Measurements from ENCODE around the gene NBPF1. TPM values are rescaled to one million over a fixed set of nuclear protein-coding genes. Genes with fewer than 3 reads are reported as not detected.
A peak's percentile ranks its signal among the peaks of the same experiment; 100 is the strongest.
"Not testable (repeated sequence)": the region's sequence is repeated elsewhere in the genome, so short reads cannot be mapped to it uniquely, and the experiment has no call there.

NBPF1 gene
- total RNA-seq, result 1 to 10 TPM; 1.6 to 1.9 TPM

DNA sequence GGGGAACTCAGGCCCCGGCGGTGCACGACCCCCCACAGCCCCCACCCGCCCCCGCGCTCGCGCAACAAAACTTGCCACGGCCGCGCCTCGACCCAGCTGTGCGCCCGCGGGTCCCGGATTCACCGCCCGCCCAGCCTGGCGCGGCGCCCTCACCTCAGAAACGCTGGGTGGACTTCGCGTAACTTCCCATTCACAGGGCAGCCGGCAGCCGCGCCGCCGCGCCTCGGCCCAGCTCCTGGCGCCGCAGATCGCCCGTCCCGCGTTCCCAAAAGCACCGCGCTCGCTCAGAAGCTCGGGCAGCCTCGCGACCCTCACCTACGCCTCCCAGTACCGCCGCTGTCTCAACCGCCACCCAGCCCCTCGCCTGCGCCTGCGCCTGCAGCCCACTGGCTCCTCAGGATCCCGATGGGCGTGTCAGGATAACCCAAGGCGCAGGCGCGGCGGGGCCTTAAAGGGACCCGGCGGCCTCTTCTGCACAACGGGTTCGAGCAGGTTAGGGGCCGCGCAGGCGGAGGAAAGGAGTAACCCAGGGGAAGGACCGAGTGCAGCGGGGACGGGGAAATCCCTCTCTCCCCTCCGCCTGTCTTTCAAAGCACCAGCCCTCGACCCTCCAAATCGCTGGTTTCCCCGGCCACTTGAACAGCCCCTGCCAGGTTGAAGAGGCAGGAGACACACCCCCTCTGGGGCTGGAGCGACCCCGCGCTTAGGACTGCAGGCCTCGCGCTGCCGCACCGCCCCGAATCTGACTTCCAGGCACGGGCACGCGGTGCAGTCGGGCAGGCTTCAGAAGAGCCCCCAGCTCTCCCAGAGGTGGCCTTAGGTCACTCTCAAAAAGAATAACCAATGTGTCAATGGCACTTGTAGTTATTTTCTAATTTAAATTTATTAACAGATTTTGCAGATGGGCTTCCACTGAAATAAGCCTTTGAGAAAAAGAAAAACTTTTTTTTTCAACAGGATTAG, at the start of gene NBPF1:
NBPF1 (minus strand) TSS at position 380 of the 963 bp plus-strand sequence.
- CTCF ChIA-PET, result interaction anchor here (0.6 to 2.1 kb wide), 4 partner anchors 7 to 459 kb away, joined by 4 to 16 read pairs (median 8); no protein-coding TSS in a partner anchor
- Mint-ChIP-seq H3K27ac (no peak within 1 kb of the TSS), H3K36me3 (ENCODE audit: low read depth) (no peaks in the 10 kb centered on the region), H3K4me1 (ENCODE audit: low read depth) (no peaks in the 10 kb centered on the region), H3K4me3 (no peak within 1 kb of the TSS), H3K27me3 (ENCODE audit: low read depth) (no peaks in the 10 kb centered on the region), H3K9me3 (no peaks in the 10 kb centered on the region)
- DNase-seq, result peak; percentile 92
- intact Hi-C loops (cut with micrococcal nuclease), result loop anchor here (5.0 kb wide), 1 partner anchor 246 kb away; the partner anchor contains the start of gene SZRD1

- H3K4me3 Mint-ChIP-seq; intact Hi-C loops (cut with micrococcal nuclease); H3K36me3 Mint-ChIP-seq (ENCODE audit: low read depth): not testable (repeated sequence)
Observed at GRCh38 chr1:16658234-16658633, 44.9 kb upstream of the NBPF1 start.

GRCh38 chr1:16656981-16657683, 43.8 kb upstream of the NBPF1 start:
- H3K4me1 Mint-ChIP-seq (ENCODE audit: low read depth); H3K36me3 Mint-ChIP-seq (ENCODE audit: low read depth); H3K27ac Mint-ChIP-seq; H3K4me3 Mint-ChIP-seq; CTCF ChIA-PET; H3K27me3 Mint-ChIP-seq (ENCODE audit: low read depth); H3K9me3 Mint-ChIP-seq; DNase-seq; intact Hi-C loops (cut with micrococcal nuclease): not testable (repeated sequence)

More at GRCh38 chr1:16658234-16658633, 44.9 kb upstream of the NBPF1 start:
- CTCF ChIA-PET; H3K27ac Mint-ChIP-seq; H3K9me3 Mint-ChIP-seq; DNase-seq; H3K4me1 Mint-ChIP-seq (ENCODE audit: low read depth); H3K27me3 Mint-ChIP-seq (ENCODE audit: low read depth): not testable (repeated sequence)

DNA sequence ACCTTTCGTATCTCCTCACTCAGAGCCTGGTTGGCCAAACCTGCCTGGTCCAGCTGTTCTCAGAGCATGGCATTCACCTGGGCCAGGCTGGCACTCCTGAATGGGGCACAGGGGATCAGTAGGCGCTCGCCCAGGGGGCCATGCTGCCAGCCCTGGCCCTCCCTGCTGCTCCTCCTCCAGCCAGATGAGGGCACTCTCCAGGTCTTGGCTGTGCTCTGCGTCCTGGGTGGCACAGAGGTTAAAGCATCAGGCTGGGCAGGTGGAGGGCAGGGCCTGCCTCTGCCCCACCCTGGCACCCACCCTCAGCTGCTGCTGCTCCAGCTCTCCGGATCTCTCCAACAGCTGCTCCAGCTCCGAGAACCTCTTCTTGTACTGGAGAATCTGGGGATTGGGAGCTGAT, 43.2 kb upstream of the NBPF1 start:
- H3K27ac Mint-ChIP-seq; DNase-seq; CTCF ChIA-PET; H3K9me3 Mint-ChIP-seq; H3K4me1 Mint-ChIP-seq (ENCODE audit: low read depth); H3K27me3 Mint-ChIP-seq (ENCODE audit: low read depth); H3K36me3 Mint-ChIP-seq (ENCODE audit: low read depth); H3K4me3 Mint-ChIP-seq; intact Hi-C loops (cut with micrococcal nuclease): not testable (repeated sequence)

DNA sequence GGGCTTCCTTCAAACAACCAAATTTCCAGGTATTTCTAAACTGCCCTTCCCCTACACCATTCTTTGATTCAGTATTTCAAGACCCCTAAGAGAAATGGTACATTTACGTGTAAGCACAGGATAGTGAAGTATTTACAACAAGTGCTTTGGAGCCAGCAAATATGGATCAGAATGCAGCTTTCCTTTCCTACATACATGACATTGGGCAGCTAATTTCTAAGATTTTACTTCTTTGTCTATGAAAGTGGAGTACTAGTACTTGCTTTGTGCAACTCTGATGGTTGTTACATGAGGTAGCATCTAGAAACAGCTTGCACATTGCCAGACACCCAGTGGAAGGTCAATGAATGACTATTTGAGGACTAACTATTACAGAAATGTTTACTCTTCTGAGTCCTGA, 38.2 kb upstream of the NBPF1 start:
- CTCF ChIA-PET, result not testable (repeated sequence)

DNA sequence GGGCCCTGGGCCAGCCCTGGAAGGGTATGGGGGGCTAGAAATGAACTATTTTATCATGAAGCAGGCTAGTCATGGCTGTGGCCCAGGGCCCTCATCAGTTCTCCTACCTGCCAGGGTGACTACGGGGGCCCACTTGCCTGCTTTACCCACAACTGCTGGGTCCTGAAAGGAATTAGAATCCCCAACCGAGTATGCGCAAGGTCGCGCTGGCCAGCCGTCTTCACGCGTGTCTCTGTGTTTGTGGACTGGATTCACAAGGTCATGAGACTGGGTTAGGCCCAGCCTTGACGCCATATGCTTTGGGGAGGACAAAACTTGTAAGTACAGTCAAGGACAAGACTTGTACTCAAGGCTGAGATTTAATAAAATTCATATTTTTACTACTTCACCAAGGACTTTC, 36.6 kb upstream of the NBPF1 start:
- intact Hi-C loops (cut with micrococcal nuclease); H3K9me3 Mint-ChIP-seq; DNase-seq; H3K27me3 Mint-ChIP-seq (ENCODE audit: low read depth); H3K4me1 Mint-ChIP-seq (ENCODE audit: low read depth); H3K4me3 Mint-ChIP-seq; CTCF ChIA-PET; H3K27ac Mint-ChIP-seq; H3K36me3 Mint-ChIP-seq (ENCODE audit: low read depth): not testable (repeated sequence)

More for the DNA sequence above, 38.2 kb upstream of the NBPF1 start:
- H3K4me1 Mint-ChIP-seq (ENCODE audit: low read depth); H3K9me3 Mint-ChIP-seq; H3K27ac Mint-ChIP-seq; H3K36me3 Mint-ChIP-seq (ENCODE audit: low read depth); intact Hi-C loops (cut with micrococcal nuclease); H3K27me3 Mint-ChIP-seq (ENCODE audit: low read depth); H3K4me3 Mint-ChIP-seq: not testable (repeated sequence)
- DNase-seq, result peak; percentile 5

DNA sequence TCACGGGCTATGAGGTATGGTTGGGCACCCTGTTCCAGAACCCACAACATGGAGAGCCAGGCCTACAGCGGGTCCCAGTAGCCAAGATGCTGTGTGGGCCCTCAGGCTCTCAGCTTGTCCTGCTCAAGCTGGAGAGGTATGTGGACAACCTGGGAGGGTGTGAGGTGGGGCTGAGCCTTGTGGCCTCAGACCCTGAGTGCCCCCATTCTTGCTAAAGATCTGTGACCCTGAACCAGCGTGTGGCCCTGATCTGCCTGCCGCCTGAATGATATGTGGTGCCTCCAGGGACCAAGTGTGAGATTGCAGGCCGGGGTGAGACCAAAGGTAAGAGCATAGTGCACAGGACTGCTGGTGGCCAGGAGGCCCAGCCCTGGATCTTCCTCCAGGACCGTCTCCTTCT, 36.0 kb upstream of the NBPF1 start:
- intact Hi-C loops (cut with micrococcal nuclease); H3K27me3 Mint-ChIP-seq (ENCODE audit: low read depth); CTCF ChIA-PET; H3K9me3 Mint-ChIP-seq; H3K4me3 Mint-ChIP-seq; H3K27ac Mint-ChIP-seq; H3K4me1 Mint-ChIP-seq (ENCODE audit: low read depth); H3K36me3 Mint-ChIP-seq (ENCODE audit: low read depth): not testable (repeated sequence)
- DNase-seq, result peak; percentile 6

DNA sequence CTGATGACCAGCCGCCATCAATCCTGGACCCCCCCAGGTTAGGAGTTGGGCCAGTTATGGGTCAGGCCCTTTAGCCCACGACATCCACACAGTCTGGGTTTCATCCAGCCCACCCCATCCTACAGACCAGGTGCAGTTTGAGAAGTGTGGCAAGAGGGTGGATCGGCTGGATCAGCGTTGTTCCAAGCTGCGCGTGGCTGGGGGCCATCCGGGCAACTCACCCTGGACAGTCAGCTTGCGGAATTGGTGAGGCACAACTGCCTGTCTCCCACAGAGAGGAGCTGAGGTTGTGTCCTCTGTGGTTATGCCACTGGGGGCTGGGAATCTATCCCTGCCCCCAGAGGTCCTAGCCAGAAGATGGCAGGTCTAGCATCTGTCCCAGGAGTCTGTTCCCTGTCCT, 35.4 kb upstream of the NBPF1 start:
- H3K4me1 Mint-ChIP-seq (ENCODE audit: low read depth); H3K27me3 Mint-ChIP-seq (ENCODE audit: low read depth); CTCF ChIA-PET; H3K4me3 Mint-ChIP-seq; intact Hi-C loops (cut with micrococcal nuclease); H3K27ac Mint-ChIP-seq; H3K36me3 Mint-ChIP-seq (ENCODE audit: low read depth); DNase-seq; H3K9me3 Mint-ChIP-seq: not testable (repeated sequence)

- intact Hi-C loops (cut with micrococcal nuclease); H3K36me3 Mint-ChIP-seq (ENCODE audit: low read depth); H3K27me3 Mint-ChIP-seq (ENCODE audit: low read depth); CTCF ChIA-PET; H3K27ac Mint-ChIP-seq; H3K4me3 Mint-ChIP-seq; H3K4me1 Mint-ChIP-seq (ENCODE audit: low read depth); H3K9me3 Mint-ChIP-seq: not testable (repeated sequence)
- DNase-seq, result peak; percentile 3
Observed at GRCh38 chr1:16648250-16648649, 34.9 kb upstream of the NBPF1 start.

- DNase-seq, result peak; percentile 57
- H3K27me3 Mint-ChIP-seq (ENCODE audit: low read depth); H3K9me3 Mint-ChIP-seq; H3K36me3 Mint-ChIP-seq (ENCODE audit: low read depth); H3K27ac Mint-ChIP-seq; intact Hi-C loops (cut with micrococcal nuclease); CTCF ChIA-PET; H3K4me1 Mint-ChIP-seq (ENCODE audit: low read depth): not testable (repeated sequence)
- peak overlapping the region; percentile 42 for H3K4me3 Mint-ChIP-seq
Observed at GRCh38 chr1:16647179-16648176, 34.1 kb upstream of the NBPF1 start.

DNA sequence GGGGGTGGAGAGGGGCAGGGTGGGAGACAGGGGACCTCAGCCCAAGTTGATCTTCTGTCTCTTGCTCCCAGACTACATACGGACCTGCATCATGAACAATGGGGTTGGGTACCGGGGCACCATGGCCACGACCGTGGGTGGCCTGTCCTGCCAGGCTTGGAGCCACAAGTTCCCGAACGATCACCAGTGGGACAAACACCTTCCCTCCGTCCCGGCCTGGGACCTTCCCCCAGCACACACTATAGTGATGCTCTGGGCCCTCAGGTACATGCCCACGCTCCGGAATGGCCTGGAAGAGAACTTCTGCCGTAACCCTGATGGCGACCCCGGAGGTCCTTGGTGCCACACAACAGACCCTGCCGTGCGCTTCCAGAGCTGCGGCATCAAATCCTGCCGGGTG, 33.4 kb upstream of the NBPF1 start:
- H3K36me3 Mint-ChIP-seq (ENCODE audit: low read depth); CTCF ChIA-PET; DNase-seq; intact Hi-C loops (cut with micrococcal nuclease); H3K27ac Mint-ChIP-seq; H3K27me3 Mint-ChIP-seq (ENCODE audit: low read depth); H3K4me3 Mint-ChIP-seq; H3K9me3 Mint-ChIP-seq; H3K4me1 Mint-ChIP-seq (ENCODE audit: low read depth): not testable (repeated sequence)

DNA sequence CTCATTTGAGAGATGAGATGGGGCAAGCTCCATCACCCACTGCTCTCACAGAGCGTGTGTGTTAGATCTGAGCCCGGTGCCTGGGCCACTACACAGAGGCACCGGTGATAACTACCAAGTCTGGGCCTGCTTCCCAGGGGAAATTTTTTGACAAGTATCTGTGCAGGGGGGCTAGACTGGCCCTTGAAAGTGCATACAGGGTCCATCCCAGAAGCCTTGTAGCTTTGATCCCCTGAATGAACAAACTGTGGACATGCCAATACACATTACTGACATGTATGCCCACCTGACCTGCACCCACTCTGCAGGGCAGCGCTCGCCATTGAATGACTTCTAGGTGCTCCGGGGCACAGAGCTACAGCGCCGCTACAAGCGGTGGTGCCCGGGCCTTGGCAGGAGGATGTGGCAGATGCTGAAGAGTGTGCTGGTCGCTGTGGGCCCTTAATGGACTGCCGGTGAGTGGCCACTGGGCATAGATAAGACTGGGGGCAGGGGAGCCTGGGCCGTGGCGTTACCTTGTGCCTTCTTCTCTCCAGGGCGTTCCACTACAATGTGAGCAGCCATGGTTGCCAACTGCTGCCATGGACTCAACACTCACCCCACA, 32.8 kb upstream of the NBPF1 start:
- H3K9me3 Mint-ChIP-seq; intact Hi-C loops (cut with micrococcal nuclease); H3K27me3 Mint-ChIP-seq (ENCODE audit: low read depth); H3K27ac Mint-ChIP-seq; CTCF ChIA-PET; H3K36me3 Mint-ChIP-seq (ENCODE audit: low read depth); H3K4me1 Mint-ChIP-seq (ENCODE audit: low read depth): not testable (repeated sequence)
- H3K4me3 Mint-ChIP-seq, result peak overlapping the region; percentile 20
- peak; percentile 4 for DNase-seq

Measured in activated naive CD4-positive, alpha-beta T cell treated with anti-CD3 and anti-CD28 coated beads for 36 hours (primary cell).